ENCODE measurements around the gene HOXD3. TPM values are rescaled to one million over a fixed set of nuclear protein-coding genes. Genes with fewer than 3 reads are reported as not detected.

Gene HOXD3
- total RNA-seq, 4 donors from 2014 or later = 0.40 to 2.9 (median 1.5) TPM; not detected in 1

DNA sequence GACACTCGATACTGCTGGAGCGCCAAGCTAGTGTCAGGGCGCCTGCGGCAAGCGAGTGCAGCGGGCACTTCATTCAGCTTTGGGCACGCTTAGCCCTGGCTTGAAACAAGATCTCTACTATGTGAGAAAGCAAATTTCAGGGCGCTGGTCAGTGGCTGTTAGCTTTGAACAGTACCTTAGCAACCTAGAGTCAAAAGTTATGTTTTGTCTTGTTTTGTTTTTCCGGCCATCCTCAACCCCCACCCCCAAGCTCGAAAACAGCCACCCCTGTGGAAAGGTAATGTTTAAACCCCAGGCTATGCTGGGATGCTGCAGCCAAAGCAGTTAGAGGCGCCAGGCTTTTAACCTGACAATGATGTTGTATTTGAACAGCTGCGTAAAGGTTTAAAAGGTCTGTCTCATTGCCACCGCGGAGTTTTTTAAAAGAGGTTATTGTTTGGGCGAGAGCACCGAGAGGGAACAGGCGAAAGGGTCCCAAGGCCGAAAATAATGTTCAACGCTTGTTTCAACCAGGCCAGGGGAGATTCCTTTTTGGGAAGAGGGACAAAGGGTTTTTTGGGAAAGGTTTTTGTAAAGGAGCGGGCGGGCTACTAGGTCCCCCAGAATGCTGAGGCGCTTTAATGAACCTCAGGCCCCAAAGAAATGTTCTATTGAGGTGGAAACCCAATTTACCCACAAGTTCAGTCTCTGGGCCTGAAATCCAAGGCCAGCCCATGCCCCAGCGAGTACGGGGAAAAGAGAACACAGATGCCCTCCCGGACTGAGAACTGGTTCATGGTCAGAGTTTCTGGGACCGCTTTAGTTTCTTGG, 42.8 kb upstream of the HOXD3 start:
- no peak overlapping the region for H3K4me3 ChIP-seq
- TF ChIP-seq POLR2A (IDR thresholded peaks at IDR 0.05) = no peak
- TF ChIP-seq, protein P1, sequence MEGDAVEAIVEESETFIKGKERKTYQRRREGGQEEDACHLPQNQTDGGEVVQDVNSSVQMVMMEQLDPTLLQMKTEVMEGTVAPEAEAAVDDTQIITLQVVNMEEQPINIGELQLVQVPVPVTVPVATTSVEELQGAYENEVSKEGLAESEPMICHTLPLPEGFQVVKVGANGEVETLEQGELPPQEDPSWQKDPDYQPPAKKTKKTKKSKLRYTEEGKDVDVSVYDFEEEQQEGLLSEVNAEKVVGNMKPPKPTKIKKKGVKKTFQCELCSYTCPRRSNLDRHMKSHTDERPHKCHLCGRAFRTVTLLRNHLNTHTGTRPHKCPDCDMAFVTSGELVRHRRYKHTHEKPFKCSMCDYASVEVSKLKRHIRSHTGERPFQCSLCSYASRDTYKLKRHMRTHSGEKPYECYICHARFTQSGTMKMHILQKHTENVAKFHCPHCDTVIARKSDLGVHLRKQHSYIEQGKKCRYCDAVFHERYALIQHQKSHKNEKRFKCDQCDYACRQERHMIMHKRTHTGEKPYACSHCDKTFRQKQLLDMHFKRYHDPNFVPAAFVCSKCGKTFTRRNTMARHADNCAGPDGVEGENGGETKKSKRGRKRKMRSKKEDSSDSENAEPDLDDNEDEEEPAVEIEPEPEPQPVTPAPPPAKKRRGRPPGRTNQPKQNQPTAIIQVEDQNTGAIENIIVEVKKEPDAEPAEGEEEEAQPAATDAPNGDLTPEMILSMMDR (IDR thresholded peaks at IDR 0.05) = no peak
- H3K9me3 ChIP-seq = no peaks in the 10 kb centered on the region
- no peaks in the 10 kb centered on the region for H3K36me3 ChIP-seq
- intact Hi-C loops (cut with DNase I) = no loop called here
- H3K27ac ChIP-seq = no peak overlapping the region
- peaks cover 0 to 4% (median 0%) of the 10 kb centered on the region in 3 donors for H3K4me1 ChIP-seq
- DNase-seq = no peak
- WGBS, 2 donors = 11 to 22% methylated on average over 21 to 26 of the region's 26 CpGs
- H3K27me3 ChIP-seq = peaks cover 40 to 100% (median 72%) of the 10 kb centered on the region in 4 donors

DNA sequence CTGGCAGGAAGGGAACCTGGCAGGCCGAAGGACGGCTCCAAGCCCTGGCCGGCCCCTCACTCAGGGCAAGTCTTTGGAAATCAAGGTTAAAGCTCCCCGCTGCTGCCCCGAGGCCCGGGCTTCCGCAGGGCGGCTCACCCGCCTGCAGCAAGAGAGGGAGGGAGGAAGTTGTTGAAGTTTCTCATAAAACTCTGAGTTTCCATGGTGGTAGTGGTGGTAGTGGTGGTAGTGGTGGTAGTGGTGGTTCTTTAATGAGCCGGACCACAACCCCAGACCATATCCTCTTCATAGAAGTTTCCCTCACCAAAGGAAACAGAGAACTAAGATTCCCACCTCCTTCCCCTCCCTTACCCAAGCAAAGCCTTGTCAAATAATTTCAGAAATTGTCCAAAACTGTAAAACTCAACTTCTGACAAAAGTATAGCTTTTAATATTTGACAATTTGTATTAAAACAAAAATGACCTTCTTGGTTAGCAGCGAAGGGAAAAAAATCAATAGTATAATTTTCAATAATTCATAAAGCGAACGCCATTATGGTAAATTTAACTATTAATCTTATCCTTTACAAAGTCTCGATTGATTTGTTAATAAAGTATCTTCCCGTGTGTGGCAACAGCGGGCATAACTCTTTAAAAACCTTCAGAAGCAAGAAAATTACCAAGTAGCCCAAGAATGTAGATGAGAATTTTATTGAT, 42.0 kb upstream of the HOXD3 start:
- 25 to 36% methylated on average over 9 to 14 of the region's 16 CpGs for WGBS, 2 donors
- Histone ChIP-seq H3K36me3 (no peaks in the 10 kb centered on the region), H3K27me3 (peaks cover 45 to 100% (median 67%) of the 10 kb centered on the region in 4 donors), H3K27ac (no peak overlapping the region), H3K4me1 (peaks cover 0 to 4% (median 0%) of the 10 kb centered on the region in 3 donors), H3K4me3 (no peak overlapping the region), H3K9me3 (no peaks in the 10 kb centered on the region)
- intact Hi-C loops (cut with DNase I) = no loop called here
- no peak for DNase-seq
- TF ChIP-seq POLR2A (IDR thresholded peaks at IDR 0.05) = no peak
- TF ChIP-seq, protein P1 (IDR thresholded peaks at IDR 0.05) = no peak

DNA sequence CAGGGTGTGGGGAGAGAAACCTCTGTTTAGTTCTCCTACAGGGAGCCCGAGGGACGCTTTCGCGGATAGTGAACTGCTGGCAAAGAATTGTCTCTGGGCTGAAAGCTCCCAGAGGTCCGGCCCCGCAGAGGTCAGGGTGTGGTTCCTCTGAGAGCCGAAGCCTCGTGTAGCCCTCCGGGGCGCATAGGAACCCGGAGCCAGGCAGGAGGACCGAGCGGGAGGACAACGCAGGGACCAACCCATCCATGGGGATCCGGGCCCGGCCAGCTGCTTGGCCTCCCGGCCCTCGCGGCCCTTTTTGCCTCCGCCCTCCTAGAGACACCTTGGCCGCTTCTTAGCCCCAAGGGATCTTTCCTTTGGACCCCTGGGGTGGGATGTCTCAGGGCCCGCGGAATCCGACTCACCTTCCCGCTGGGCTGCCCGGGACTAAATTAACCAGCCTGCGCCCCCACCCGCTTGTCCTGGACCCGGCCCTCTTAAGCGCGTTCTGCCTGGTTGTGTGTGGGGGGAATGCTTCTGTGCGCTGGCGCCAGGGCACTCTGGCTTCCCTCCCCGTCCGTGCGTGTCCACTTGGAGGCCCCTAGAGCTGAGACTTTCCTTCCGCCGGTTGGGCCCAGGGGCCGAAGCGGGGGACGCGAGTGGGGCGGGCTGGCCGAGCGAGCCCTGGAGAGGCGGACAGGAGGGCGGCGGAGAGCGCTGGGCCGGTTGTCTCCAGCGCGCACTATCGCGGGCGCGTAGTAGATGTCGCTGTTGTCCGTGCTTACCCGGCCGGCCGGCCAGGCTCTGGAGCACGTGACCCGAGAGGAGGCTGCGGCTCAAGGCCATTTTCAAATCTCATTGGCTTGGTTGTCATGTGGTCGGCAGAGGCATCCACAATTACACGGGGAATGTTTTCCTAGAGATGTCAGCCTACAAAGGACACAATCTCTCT, 41.0 kb upstream of the HOXD3 start, which contains the start of gene HOXD10:
TSS of gene HOXD10 (plus strand) at position 896 of the 931 bp plus-strand sequence. CDS start 56 bp downstream, outside the sequence.
- H3K27ac ChIP-seq = peak within 1 kb of the TSS in 2 of 4 donors; percentile 17 to 42
- no peak for DNase-seq
- H3K9me3 ChIP-seq = no peaks in the 10 kb centered on the region
- 13 to 27% methylated on average over 21 to 24 of the region's 66 CpGs for WGBS, 2 donors
- TF ChIP-seq, protein P1 (IDR thresholded peaks at IDR 0.05) = peak in 1 of 6 experiments; percentile 10
- TF ChIP-seq POLR2A (IDR thresholded peaks at IDR 0.05) = peak in 1 of 4 donors; percentile 11
- intact Hi-C loops (cut with DNase I) = no loop called here
- H3K4me3 ChIP-seq = peak within 1 kb of the TSS in 3 of 4 donors; percentile 12 to 33 (median 27)
- peaks cover 50 to 100% (median 67%) of the 10 kb centered on the region in 4 donors for H3K27me3 ChIP-seq
- H3K4me1 ChIP-seq = peaks cover 0 to 5% (median 0%) of the 10 kb centered on the region in 3 donors
- H3K36me3 ChIP-seq = no peaks in the 10 kb centered on the region

DNA sequence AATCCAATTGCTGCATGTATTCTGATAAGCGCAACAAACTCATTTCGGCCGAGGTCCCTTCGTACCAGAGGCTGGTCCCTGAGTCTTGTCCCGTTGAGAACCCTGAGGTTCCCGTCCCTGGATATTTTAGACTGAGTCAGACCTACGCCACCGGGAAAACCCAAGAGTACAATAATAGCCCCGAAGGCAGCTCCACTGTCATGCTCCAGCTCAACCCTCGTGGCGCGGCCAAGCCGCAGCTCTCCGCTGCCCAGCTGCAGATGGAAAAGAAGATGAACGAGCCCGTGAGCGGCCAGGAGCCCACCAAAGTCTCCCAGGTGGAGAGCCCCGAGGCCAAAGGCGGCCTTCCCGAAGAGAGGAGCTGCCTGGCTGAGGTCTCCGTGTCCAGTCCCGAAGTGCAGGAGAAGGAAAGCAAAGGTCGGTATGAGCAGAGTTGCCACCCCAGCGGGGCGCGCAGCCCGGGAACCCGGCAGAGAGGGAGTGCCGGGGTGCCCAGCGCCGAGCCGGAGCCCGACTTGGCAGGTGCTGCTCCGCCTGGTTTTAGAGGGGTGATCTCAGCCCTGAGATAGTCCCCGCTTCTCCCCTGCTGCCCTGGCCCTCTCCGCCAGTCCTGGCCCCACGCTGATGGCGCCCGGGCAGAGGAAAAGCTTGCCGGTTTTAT, 39.8 kb upstream of the HOXD3 start:
- intact Hi-C loops (cut with DNase I) = no loop called here
- H3K9me3 ChIP-seq = no peaks in the 10 kb centered on the region
- peaks cover 0 to 17% (median under 1%) of the 10 kb centered on the region in 3 donors for H3K4me1 ChIP-seq
- no peaks in the 10 kb centered on the region for H3K36me3 ChIP-seq
- WGBS, 2 donors = 29 to 44% methylated on average over 7 to 13 of the region's 40 CpGs
- H3K27me3 ChIP-seq = peaks cover 51 to 100% (median 67%) of the 10 kb centered on the region in 4 donors
- peak overlapping the region in 2 of 4 donors; percentile 17 to 42 for H3K27ac ChIP-seq
- no peak for TF ChIP-seq POLR2A (IDR thresholded peaks at IDR 0.05)
- TF ChIP-seq, protein P1 (IDR thresholded peaks at IDR 0.05) = no peak
- DNase-seq = no peak
- H3K4me3 ChIP-seq = peak overlapping the region in 3 of 4 donors; percentile 12 to 27 (median 12)

Data from esophagus squamous epithelium (tissue), 5 donors.